Immature natural killer cell (primary cell): ENCODE results near the gene FILIP1L. TPM values are rescaled to one million over a fixed set of nuclear protein-coding genes. Genes with fewer than 3 reads are reported as not detected.
A peak's percentile ranks its signal among the peaks of the same experiment; 100 is the strongest.
"Not testable (repeated sequence)": the region's sequence is repeated elsewhere in the genome, so short reads cannot be mapped to it uniquely, and the experiment has no call there.

Experiments
- DNase-seq, 3 donors: peaks; one replicate each; pipeline ENCODE4 v3.0.0; 2022; ENCODE audit warnings: mixed read lengths in 1 of 3
- H3K27ac Mint-ChIP-seq, 6 donors: one replicate each; pipeline ENCODE4 v1.8.0; 2020; ENCODE audit warnings: mixed read lengths in 6 of 6, mild to moderate bottlenecking in 5 of 6, inconsistent platforms in 4 of 6, moderate library complexity in 3 of 6
- H3K27me3 Mint-ChIP-seq, 3 donors: one replicate each; pipeline ENCODE4 v1.8.0; 2020 to 2021; ENCODE audit warnings: low read depth in 3 of 3, mild to moderate bottlenecking in 3 of 3, mixed read lengths in 3 of 3, moderate library complexity in 3 of 3, inconsistent platforms in 1 of 3
- H3K36me3 Mint-ChIP-seq, 3 donors: one replicate each; pipeline ENCODE4 v1.8.0; 2020; ENCODE audit warnings: mixed read lengths in 3 of 3, inconsistent platforms in 2 of 3, mild to moderate bottlenecking in 2 of 3
- H3K4me1 Mint-ChIP-seq, 2 donors: one replicate each; pipeline ENCODE4 v1.8.0; 2020; ENCODE audit warnings: inconsistent platforms in 2 of 2, mild to moderate bottlenecking in 2 of 2, mixed read lengths in 2 of 2, moderate library complexity in 1 of 2
- H3K4me3 Mint-ChIP-seq, 5 donors: one replicate each; pipeline ENCODE4 v1.8.0; 2020; ENCODE audit warnings: mild to moderate bottlenecking in 5 of 5, mixed read lengths in 5 of 5, inconsistent platforms in 3 of 5, moderate library complexity in 3 of 5
- H3K9me3 Mint-ChIP-seq, 6 donors: one replicate each; pipeline ENCODE4 v1.8.0; 2020; ENCODE audit warnings: mild to moderate bottlenecking in 6 of 6, mixed read lengths in 6 of 6, inconsistent platforms in 4 of 6, moderate library complexity in 3 of 6
- polyA plus RNA-seq, 3 donors: library from polyadenylated mRNA; unstranded; fragments of 300-500 nt; fragmentation: Illumina TruSeq; gene quantifications; one replicate each; pipeline ENCODE4 v1.2.3, GENCODE V29; 2021

The FILIP1L gene
- polyA plus RNA-seq, 3 donors from 2014 or later: 0.09 TPM; not detected in 2

DNA sequence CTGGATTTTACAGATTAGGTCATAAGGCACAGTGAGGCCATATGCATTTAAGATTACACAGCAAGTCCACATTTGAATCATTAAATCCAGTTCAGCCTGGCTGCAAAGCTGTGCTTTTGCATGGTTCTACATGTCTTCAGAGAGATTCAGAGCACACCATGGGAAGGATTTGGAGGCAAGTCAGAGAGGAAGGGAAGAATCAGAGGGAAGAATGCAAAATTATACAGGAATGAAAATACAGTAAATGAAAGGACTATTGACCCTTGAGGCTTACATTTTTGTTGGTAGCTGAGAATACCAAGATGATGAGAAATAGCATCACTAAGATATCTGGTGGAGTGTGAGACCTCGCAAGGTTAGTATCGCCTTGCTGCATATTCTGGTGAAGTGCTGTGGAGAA, 13.9 kb downstream of the FILIP1L start:
- Mint-ChIP-seq H3K4me1 (peaks cover 13 to 17% of the 10 kb centered on the region in 2 donors), H3K27me3 (no peaks in the 10 kb centered on the region), H3K4me3 (no peak overlapping the region), H3K27ac (no peak overlapping the region), H3K9me3 (no peaks in the 10 kb centered on the region), H3K36me3 (peaks cover 0 to 4% (median 3%) of the 10 kb centered on the region in 3 donors)
- no peak for DNase-seq

DNA sequence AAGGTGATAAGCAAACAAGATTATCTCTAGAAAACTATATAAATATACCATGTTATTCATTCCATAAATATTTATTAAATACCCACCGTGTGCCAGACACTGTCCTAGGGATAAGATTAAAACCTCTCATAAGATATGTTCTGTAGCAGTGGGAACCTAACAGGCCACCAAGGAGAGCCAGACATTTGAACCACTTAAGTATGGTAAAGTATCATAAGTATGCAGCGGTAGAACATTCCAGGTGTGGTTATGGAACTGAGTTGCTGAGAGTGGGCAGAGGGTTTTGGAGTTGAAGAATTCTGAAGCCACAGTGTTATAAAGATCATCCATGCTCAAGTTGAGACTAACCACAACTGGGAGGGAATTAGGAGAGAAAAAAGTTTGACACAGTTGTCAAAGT, 14.7 kb downstream of the FILIP1L start:
- Mint-ChIP-seq H3K36me3 (peaks cover 0 to 4% (median 3%) of the 10 kb centered on the region in 3 donors), H3K4me3 (no peak overlapping the region), H3K4me1 (peaks cover 13 to 17% of the 10 kb centered on the region in 2 donors), H3K27ac (no peak overlapping the region), H3K27me3 (no peaks in the 10 kb centered on the region), H3K9me3 (no peaks in the 10 kb centered on the region)
- no peak for DNase-seq

DNA sequence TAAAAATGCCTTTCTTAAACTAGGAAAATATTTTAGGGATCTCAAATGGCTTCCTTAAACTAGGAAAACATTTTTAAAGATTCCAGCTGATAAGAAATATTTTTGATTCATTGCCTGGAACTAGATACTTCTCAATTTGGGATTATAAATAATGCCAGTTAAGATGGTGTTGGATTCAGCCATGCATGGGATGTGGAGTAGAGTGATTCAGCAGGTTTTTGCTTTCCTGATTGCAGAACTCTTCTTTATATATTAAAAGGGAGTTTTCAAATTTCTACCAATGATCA, 15.6 kb downstream of the FILIP1L start:
- Mint-ChIP-seq H3K4me1 (peaks cover 13 to 17% of the 10 kb centered on the region in 2 donors), H3K27me3 (no peaks in the 10 kb centered on the region), H3K4me3 (no peak overlapping the region), H3K36me3 (peaks cover 0 to 4% (median 3%) of the 10 kb centered on the region in 3 donors), H3K9me3 (no peaks in the 10 kb centered on the region), H3K27ac (no peak overlapping the region)
- DNase-seq: no peak

DNA sequence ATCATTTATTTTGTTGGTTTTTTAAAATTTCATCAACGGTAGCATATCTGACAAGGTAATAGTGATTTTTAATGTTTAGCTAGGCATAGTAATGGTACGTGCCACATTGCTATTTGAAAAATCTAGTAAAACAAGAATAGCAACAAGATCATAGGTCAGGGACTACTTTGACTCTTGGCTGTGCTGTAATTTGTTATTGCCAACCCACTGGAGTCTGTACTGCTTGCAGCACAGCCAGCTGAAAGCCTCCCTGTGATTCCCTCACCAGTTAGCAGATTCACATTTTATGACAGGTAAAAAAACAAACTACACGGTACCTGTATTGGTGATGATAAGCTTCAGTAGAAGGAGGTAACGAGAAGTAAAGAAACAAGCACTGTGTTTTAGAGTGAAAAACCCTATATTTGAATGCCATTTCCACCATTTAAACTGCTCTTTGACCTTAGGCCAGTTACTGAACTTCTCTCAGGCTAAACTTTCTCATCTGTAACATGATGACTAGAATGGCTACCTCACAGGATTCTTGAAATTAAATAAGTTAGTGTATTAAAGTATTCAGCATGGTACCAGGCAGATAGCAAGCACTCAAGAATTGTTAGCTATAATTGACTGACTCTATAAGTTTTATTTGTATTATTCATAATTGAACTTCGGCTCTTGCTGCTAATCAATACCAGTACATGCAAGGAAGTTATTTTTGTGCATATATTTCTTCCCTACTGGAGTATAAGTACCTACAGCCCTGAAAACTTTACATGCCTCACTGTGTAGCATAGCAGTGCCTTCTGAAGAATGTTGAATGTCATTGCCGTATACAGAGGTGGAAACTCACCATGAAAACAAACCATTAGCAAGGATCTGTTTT, 16.1 kb downstream of the FILIP1L start:
- Mint-ChIP-seq H3K27ac (no peak overlapping the region), H3K36me3 (peaks cover 0 to 4% (median 3%) of the 10 kb centered on the region in 3 donors), H3K27me3 (no peaks in the 10 kb centered on the region), H3K4me1 (peaks cover 13 to 17% of the 10 kb centered on the region in 2 donors), H3K9me3 (no peaks in the 10 kb centered on the region), H3K4me3 (no peak overlapping the region)
- no peak for DNase-seq

DNA sequence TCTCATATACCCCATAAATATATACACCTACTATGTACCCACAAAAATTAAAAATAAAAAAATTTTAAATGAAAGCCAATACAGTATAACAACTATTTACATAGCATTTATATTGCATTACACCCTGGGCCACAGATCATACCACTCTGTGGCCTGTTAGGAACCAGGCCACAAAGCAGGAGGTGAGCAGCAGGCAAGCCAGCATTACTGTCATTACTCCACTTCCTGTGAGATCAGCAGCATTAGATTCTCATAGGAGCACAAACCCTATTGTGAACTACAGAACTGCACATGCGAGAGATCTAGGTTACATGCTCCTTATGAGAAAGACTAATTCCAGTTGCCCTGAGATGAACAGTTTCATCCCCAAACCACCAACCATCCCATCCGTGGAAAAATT, 17.4 kb downstream of the FILIP1L start:
- Mint-ChIP-seq H3K36me3 (peaks cover 0 to 4% (median 3%) of the 10 kb centered on the region in 3 donors), H3K27me3 (no peaks in the 10 kb centered on the region), H3K4me1 (peaks cover 13 to 17% of the 10 kb centered on the region in 2 donors), H3K27ac (peak overlapping the region in 2 of 6 donors; percentile 17 to 42), H3K4me3 (no peak overlapping the region), H3K9me3 (no peaks in the 10 kb centered on the region)
- no peak for DNase-seq

DNA sequence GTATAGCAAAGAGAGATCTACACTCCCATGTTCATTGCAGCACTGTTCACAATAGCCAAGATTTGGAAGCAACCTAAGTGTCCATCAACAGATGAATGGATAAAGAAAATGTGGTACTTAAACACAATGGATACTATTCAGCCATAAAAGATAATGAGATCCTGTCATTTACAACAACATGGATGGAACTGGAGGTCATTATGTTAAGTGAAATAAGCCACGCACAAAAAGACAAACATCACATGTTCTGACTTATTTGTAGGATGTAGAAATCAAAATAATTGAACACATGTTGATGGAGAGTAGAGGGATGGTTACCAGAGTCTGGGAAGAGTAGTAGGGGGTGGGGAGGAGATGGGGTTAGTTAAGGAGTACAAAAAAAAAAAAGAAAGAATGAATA, 18.0 kb downstream of the FILIP1L start:
- H3K27ac Mint-ChIP-seq: peak overlapping the region in 1 of 6 donors; percentile 22
- H3K9me3 Mint-ChIP-seq, DNase-seq: not testable (repeated sequence)

DNA sequence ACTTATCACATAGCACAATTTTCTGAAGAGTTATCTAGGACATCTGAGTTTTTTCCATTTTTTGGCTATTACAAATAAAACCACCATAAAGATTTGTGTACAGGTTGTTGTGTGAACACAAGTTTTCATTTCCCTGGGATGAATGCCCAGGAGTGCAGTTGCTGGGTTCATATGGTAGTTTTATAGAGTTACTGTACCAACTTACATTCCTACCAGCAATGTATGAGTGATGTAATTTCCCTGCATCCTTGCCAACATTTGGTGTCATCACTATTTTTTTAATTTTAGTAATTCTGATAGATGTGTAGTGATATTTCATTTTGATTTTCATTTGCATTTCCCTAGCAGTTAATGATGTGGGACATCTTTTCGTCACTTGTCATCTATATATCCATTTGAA, 20.5 kb downstream of the FILIP1L start:
- H3K36me3 Mint-ChIP-seq: no peaks in the 10 kb centered on the region
- no peak overlapping the region for H3K4me3 Mint-ChIP-seq
- H3K9me3 Mint-ChIP-seq: no peaks in the 10 kb centered on the region
- H3K27me3 Mint-ChIP-seq: no peaks in the 10 kb centered on the region
- no peak for DNase-seq
- peaks cover 13 to 17% of the 10 kb centered on the region in 2 donors for H3K4me1 Mint-ChIP-seq
- no peak overlapping the region for H3K27ac Mint-ChIP-seq

More for the DNA sequence above, 18.0 kb downstream of the FILIP1L start:
- H3K4me1 Mint-ChIP-seq: peaks cover 13 to 17% of the 10 kb centered on the region in 2 donors
- not testable (repeated sequence) for H3K36me3 Mint-ChIP-seq, H3K4me3 Mint-ChIP-seq, H3K27me3 Mint-ChIP-seq

DNA sequence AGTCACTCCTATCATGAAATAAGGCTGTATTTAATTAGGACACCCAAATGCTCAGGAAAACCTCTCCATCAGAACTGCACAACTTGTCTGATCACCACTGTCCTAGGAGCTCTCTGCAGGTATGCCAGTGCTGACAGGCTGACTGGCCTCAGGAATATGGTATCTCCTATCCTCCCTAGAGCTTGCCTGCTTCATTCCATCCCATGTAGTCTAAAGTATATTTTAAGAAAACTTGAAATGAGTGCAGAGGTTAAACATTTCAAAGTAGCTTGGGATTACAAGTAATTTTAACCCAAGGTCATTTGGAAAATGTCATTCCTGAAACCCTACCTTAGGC, 23.7 kb downstream of the FILIP1L start:
- Mint-ChIP-seq H3K9me3 (no peaks in the 10 kb centered on the region), H3K27ac (no peak overlapping the region), H3K4me1 (peaks cover 6 to 11% of the 10 kb centered on the region in 2 donors), H3K36me3 (no peaks in the 10 kb centered on the region), H3K27me3 (peaks cover 0 to 2% (median 0%) of the 10 kb centered on the region in 3 donors), H3K4me3 (no peak overlapping the region)
- no peak for DNase-seq

DNA sequence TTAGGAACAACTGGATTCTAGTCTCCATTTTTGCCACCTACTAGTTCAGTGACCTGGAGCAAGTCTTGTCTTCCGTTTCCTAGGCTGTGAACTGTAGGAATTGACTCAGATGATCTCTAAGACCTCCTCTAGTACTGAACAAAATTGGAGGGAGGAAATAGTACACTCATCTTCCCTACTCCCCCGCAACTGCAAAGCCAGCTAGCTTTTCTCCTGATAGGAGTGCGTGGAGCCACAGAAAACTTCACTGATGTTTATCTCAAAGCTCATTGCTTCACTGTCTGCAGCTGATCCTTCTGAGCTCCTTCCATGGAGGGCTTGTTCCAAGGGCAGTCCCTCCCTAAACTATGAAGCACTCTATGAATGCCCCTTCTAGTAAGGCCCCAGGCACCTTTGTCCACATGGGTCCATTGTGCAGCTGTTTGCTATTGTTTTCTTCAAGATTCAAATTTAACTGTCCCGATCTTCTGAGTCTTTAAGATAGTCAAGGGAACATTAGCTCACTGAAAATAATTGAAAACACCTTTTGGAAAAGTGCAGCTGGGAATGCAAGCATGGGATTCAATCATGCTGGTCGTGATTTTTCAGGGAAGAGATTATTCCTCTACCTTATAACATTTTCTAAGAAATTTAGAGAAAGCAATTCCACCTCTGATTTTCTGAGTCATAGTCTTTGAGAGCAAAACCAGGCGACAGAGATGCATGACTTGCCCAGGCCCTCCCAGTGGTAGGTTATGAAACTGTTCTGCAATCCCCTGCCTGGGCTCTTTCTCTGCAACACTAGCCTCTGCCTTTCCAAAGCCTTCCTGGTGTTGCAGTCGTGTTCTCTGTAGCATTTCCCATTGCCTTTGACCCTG, 24.3 kb downstream of the FILIP1L start:
- Mint-ChIP-seq H3K27ac (no peak overlapping the region), H3K4me1 (peaks cover 6 to 11% of the 10 kb centered on the region in 2 donors), H3K9me3 (no peaks in the 10 kb centered on the region), H3K27me3 (peaks cover 0 to 2% (median 0%) of the 10 kb centered on the region in 3 donors), H3K4me3 (no peak overlapping the region), H3K36me3 (no peaks in the 10 kb centered on the region)
- no peak for DNase-seq

DNA sequence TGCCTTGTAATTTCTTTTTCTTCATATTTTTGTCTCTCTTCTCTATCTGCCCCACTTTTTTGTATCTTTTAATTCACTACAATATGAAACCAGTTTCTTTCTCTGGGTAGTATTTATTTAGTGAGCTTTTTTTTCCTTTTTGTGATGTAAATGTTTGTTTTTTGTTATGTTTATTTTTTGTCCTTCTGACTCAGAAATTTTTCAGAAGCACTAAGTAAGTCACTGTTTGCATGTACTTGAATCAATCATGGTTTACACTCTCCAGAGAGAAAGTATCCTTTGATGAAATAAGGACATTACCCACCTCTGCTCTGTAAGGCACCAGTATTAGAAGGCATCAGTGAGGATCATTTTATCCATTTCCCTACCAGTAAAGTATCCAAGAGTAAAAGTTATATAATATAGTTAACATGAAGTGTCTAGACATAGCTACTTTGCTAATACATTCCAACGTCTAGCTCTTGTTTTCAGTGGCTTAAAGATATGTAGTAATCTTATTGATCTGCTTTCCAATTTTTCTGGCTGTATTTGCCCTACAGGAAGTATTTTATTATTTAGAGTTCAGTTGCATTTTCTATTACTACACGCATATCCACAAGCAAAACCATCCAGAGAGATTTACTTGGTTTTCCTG, 25.4 kb downstream of the FILIP1L start:
- no peaks in the 10 kb centered on the region for H3K9me3 Mint-ChIP-seq
- H3K36me3 Mint-ChIP-seq: no peaks in the 10 kb centered on the region
- DNase-seq: no peak
- H3K27me3 Mint-ChIP-seq: peaks cover 0 to 2% (median 2%) of the 10 kb centered on the region in 3 donors
- H3K27ac Mint-ChIP-seq: no peak overlapping the region
- H3K4me1 Mint-ChIP-seq: peaks cover 6 to 11% of the 10 kb centered on the region in 2 donors
- no peak overlapping the region for H3K4me3 Mint-ChIP-seq

DNA sequence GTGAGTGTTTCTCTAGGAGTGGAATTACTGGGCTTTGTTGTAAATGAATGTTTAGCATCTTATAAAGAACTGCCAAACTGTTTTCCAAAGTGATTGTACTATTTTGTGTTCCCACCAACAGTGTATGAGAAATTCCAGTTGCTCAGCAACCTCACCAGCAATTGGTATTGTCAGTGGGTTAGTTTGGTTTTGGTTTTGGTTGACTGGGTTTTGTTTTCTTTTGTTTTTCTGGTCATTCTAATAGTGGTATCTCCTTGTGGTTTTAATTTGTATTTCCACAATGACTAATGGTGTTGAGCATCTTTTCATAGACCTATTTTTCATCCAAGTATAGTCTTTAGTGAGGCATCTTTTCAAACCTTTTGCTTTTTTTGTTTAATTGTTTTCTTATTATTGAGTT, 27.1 kb downstream of the FILIP1L start:
- H3K9me3 Mint-ChIP-seq: no peaks in the 10 kb centered on the region
- no peaks in the 10 kb centered on the region for H3K36me3 Mint-ChIP-seq
- peak overlapping the region in 2 of 6 donors; percentile 22 to 46 for H3K27ac Mint-ChIP-seq
- no peak for DNase-seq
- peaks cover 0 to 2% (median 2%) of the 10 kb centered on the region in 3 donors for H3K27me3 Mint-ChIP-seq
- peaks cover 6 to 11% of the 10 kb centered on the region in 2 donors for H3K4me1 Mint-ChIP-seq
- H3K4me3 Mint-ChIP-seq: peak overlapping the region in 1 of 5 donors; percentile 0

DNA sequence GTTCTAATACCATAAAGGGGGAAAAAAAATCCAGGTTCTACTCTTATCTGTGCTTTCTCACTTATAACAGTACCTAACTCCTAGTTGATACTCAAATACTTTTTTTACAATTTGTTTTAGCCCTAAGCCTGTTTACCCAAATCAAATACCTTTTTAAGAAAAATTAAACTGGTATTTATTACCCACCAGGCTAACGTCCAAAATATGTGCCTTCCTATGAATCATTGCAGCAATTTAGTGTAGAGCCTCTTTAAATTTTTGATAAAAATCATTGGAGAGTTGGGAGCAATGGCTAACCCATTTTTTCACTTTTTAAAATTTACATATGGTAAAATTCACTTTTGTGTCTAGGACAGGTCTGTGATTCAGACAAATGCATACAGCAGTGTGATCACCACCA, 27.9 kb downstream of the FILIP1L start:
- Mint-ChIP-seq H3K27ac (no peak overlapping the region), H3K9me3 (no peaks in the 10 kb centered on the region), H3K4me3 (no peak overlapping the region), H3K4me1 (peaks cover 6 to 11% of the 10 kb centered on the region in 2 donors), H3K36me3 (no peaks in the 10 kb centered on the region), H3K27me3 (peaks cover 0 to 2% (median 2%) of the 10 kb centered on the region in 3 donors)
- DNase-seq: no peak

DNA sequence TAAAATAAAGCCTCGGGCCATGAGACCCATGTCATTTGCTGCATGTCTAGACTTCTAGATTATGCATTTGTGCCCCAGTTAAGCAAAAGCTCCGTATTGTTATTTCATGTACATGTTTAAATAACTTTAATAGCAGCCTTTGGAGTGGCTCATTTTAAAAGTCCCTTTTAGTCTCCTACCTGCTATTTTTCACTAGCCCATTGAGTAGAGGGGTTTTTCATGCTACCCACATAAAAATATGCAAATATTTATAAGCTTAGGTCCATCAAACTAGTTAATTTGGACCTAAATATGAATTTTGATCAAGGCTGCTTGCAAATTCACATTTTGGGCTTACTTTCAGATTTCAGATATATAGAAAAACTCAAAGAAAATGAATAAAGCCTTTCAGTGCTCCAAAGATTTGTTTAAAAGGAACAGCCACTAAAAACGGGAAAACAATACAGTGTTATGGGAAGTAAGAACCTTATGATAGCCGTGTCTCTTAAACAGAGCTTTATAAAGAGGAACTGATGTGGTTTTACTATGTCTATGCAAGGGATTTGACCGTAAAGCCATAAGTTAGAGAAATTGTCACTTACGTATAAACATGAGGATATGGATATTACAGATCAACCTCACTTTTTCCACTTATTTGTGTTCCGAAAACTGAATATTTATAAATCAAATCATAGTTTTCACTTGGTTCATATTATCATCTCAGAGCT, 30.0 kb downstream of the FILIP1L start:
- H3K4me3 Mint-ChIP-seq: no peak overlapping the region
- H3K9me3 Mint-ChIP-seq: no peaks in the 10 kb centered on the region
- H3K36me3 Mint-ChIP-seq: no peaks in the 10 kb centered on the region
- peaks cover 0 to 2% (median 2%) of the 10 kb centered on the region in 3 donors for H3K27me3 Mint-ChIP-seq
- H3K4me1 Mint-ChIP-seq: peaks cover 6 to 11% of the 10 kb centered on the region in 2 donors
- no peak for DNase-seq
- no peak overlapping the region for H3K27ac Mint-ChIP-seq
